ENCODE data around the gene TTN.

Gene TTN

DNA sequence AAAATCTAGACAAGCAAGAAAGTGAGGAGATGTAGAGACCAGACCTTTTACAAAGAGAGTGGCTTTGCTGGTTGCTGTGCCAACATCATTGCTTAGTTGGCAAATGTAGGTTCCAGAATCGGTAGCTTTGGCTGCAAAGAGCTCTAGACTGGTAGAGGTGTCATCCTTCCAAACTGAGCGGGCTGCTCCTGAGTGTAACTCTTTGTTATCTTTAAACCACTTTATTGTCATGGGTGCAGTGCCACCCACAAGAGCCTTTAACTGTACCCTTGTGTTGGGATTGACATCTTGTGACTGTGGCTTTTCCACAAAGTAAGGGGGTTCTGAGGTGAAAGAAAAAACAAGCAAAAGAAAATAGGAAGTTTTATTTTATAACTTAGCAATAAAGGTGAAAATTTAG lies 77.2 kb downstream of the TTN start:
- H3K27ac ChIP-seq (ENCODE audit: low read length), result no peak overlapping the region
- H4K20me1 ChIP-seq (ENCODE audit: insufficient read depth, low read length), result no peaks in the 10 kb centered on the region
- peaks cover 16% of the 10 kb centered on the region for H3K4me1 ChIP-seq (ENCODE audit: low read length)
- no peaks in the 10 kb centered on the region for H3K36me3 ChIP-seq (replicated peaks; ENCODE audit: low read depth, low read length)
- H2AFZ ChIP-seq (ENCODE audit: low read depth, low read length), result no peak overlapping the region
- H3K27me3 ChIP-seq (ENCODE audit: low read depth, low read length), result no peaks in the 10 kb centered on the region
- no peak overlapping the region for H3K4me3 ChIP-seq (ENCODE audit: low read length)
- no peaks in the 10 kb centered on the region for H3K9me3 ChIP-seq (ENCODE audit: insufficient read depth, low read length)
- no peak overlapping the region for H3K4me2 ChIP-seq (ENCODE audit: low read length)
- H3K9ac ChIP-seq (ENCODE audit: low read length), result no peak overlapping the region
- TF ChIP-seq EZH2phosphoT487 (IDR thresholded peaks at IDR 0.05; ENCODE audit: low read depth) (no peak), CTCF (IDR thresholded peaks at IDR 0.05; ENCODE audit: low read depth, low read length) (no peak)
- no peaks in the 10 kb centered on the region for H3K79me2 ChIP-seq (ENCODE audit: low read length)

DNA sequence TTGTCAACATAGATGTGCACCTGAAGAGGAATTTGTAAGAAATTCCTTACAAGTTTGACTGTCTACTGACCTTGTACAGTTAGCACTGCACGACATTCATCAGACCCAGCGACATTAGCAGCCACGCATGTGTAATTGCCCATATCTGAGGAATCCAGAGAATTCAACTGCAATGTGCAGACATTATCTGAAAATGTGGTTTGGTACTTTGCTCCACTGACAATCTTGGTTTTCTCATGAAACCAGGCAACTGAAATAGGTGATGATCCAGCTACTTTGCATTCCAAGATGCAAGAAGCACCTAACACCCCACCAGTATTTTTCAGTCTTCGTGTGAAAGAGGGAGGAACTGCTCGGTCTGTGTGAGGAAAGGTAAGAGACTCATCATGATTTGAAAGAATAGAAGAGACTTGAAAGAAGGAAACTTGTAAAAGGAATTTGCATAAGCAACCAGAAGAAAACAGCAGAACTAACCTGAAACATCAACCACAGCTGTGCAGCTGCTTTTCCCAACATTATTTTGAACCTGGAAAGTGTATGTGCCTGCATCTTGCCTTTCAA lies 83.4 kb downstream of the TTN start:
- no peaks in the 10 kb centered on the region for H3K27me3 ChIP-seq (ENCODE audit: low read depth, low read length)
- H3K4me1 ChIP-seq (ENCODE audit: low read length), result peaks cover 16% of the 10 kb centered on the region
- no peaks in the 10 kb centered on the region for H3K36me3 ChIP-seq (replicated peaks; ENCODE audit: low read depth, low read length)
- no peaks in the 10 kb centered on the region for H3K79me2 ChIP-seq (ENCODE audit: low read length)
- no peak overlapping the region for H3K27ac ChIP-seq (ENCODE audit: low read length)
- H3K4me3 ChIP-seq (ENCODE audit: low read length), result no peak overlapping the region
- H4K20me1 ChIP-seq (ENCODE audit: insufficient read depth, low read length), result no peaks in the 10 kb centered on the region
- no peak overlapping the region for H3K9ac ChIP-seq (ENCODE audit: low read length)
- H3K4me2 ChIP-seq (ENCODE audit: low read length), result no peak overlapping the region
- TF ChIP-seq EZH2phosphoT487 (IDR thresholded peaks at IDR 0.05; ENCODE audit: low read depth), result no peak
- no peak for TF ChIP-seq CTCF (IDR thresholded peaks at IDR 0.05; ENCODE audit: low read depth, low read length)
- no peak overlapping the region for H2AFZ ChIP-seq (ENCODE audit: low read depth, low read length)
- no peaks in the 10 kb centered on the region for H3K9me3 ChIP-seq (ENCODE audit: insufficient read depth, low read length)

- Histone ChIP-seq H3K9ac (ENCODE audit: low read length) (no peak overlapping the region), H3K27me3 (ENCODE audit: low read depth, low read length) (no peaks in the 10 kb centered on the region), H3K4me3 (ENCODE audit: low read length) (no peak overlapping the region), H3K4me1 (ENCODE audit: low read length) (peaks cover 16% of the 10 kb centered on the region), H3K27ac (ENCODE audit: low read length) (no peak overlapping the region), H3K79me2 (ENCODE audit: low read length) (no peaks in the 10 kb centered on the region), H3K36me3 (replicated peaks; ENCODE audit: low read depth, low read length) (no peaks in the 10 kb centered on the region), H3K4me2 (ENCODE audit: low read length) (no peak overlapping the region), H3K9me3 (ENCODE audit: insufficient read depth, low read length) (no peaks in the 10 kb centered on the region), H2AFZ (ENCODE audit: low read depth, low read length) (no peak overlapping the region), H4K20me1 (ENCODE audit: insufficient read depth, low read length) (no peaks in the 10 kb centered on the region)
- TF ChIP-seq EZH2phosphoT487 (IDR thresholded peaks at IDR 0.05; ENCODE audit: low read depth), result no peak
- no peak for TF ChIP-seq CTCF (IDR thresholded peaks at IDR 0.05; ENCODE audit: low read depth, low read length)
These were observed 84.9 kb downstream of the TTN start for GRCh38 chr2:178722296-178722695.

DNA sequence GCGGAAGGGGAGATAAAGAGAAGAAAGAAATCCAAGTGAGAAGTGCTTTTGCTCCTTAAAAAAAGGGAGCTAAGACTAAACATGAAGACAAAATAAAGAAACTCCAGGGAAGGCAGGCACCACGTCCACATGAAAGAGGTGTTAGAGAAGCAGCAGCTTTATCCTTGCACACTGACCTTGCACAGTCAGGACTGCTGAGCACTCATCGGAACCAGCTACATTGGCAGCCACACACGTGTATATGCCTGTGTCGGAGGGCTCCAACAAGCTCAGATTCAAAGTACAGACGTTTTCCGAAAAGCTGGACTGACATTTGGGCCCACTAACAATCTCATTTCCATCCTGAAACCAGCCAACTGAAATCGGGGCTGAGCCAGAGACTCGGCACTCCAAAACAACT lies 88.2 kb downstream of the TTN start:
- Histone ChIP-seq H3K9me3 (ENCODE audit: insufficient read depth, low read length) (no peaks in the 10 kb centered on the region), H2AFZ (ENCODE audit: low read depth, low read length) (no peak overlapping the region), H4K20me1 (ENCODE audit: insufficient read depth, low read length) (no peaks in the 10 kb centered on the region), H3K27ac (ENCODE audit: low read length) (no peak overlapping the region), H3K9ac (ENCODE audit: low read length) (no peak overlapping the region), H3K4me2 (ENCODE audit: low read length) (no peak overlapping the region), H3K79me2 (ENCODE audit: low read length) (no peaks in the 10 kb centered on the region), H3K27me3 (ENCODE audit: low read depth, low read length) (no peaks in the 10 kb centered on the region), H3K4me3 (ENCODE audit: low read length) (no peak overlapping the region), H3K36me3 (replicated peaks; ENCODE audit: low read depth, low read length) (no peaks in the 10 kb centered on the region), H3K4me1 (ENCODE audit: low read length) (no peaks in the 10 kb centered on the region)
- TF ChIP-seq CTCF (IDR thresholded peaks at IDR 0.05; ENCODE audit: low read depth, low read length) (no peak), EZH2phosphoT487 (IDR thresholded peaks at IDR 0.05; ENCODE audit: low read depth) (no peak)

Data from OCI-LY3 (cell line).